NCI-H510A treated with DMSO at 0.1 percent for 48 hours (cell line): ENCODE results near the gene HOXC9.
A peak's percentile ranks its signal among the peaks of the same experiment; 100 is the strongest.

Source experiments
- DNase-seq: peaks from one replicate; lab custom pipeline; 2025; lab: John Stamatoyannopoulos, UW

HOXC9 gene

GRCh38 chr12:53988541-53989226, 11.3 kb upstream of the HOXC9 start:
- DNase-seq: no peak

DNA sequence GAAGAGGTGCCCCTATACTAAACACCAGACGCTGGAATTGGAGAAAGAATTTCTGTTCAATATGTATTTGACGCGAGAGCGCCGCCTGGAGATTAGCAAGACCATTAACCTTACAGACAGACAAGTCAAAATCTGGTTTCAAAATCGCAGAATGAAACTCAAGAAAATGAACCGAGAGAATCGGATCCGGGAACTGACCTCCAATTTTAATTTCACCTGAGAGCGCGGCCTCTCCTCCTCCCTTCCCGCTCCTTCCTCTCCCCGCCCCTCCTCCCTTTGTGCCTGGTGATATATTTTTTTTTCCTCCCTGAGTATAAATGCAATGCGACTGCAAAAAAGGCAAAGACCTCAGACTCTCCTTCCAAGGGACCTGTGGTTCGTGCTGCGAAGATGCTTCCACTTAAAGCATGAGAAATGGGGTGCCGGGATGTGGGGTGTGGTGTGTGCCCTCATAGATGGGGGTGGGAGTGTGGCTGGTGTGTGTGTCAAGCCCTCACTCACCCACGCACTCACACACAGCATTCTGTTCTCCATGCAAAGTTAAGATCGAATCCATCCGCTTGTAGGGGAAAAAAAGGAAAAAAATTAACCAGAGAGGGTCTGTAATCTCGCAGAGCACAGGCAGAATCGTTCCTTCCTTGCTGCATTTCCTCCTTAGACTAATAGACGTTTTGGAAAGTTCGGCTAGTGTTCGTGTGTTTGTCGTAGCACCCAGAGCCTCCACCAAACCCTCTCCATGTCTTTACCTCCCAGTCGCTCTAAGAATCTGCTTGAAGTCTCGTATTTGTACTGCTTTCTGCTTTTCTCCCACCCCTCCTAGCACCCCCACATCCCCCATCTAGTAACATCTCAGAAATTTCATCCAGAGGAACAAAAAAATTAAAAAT, 10.5 kb upstream of the HOXC9 start:
- DNase-seq: peak; percentile 34

DNA sequence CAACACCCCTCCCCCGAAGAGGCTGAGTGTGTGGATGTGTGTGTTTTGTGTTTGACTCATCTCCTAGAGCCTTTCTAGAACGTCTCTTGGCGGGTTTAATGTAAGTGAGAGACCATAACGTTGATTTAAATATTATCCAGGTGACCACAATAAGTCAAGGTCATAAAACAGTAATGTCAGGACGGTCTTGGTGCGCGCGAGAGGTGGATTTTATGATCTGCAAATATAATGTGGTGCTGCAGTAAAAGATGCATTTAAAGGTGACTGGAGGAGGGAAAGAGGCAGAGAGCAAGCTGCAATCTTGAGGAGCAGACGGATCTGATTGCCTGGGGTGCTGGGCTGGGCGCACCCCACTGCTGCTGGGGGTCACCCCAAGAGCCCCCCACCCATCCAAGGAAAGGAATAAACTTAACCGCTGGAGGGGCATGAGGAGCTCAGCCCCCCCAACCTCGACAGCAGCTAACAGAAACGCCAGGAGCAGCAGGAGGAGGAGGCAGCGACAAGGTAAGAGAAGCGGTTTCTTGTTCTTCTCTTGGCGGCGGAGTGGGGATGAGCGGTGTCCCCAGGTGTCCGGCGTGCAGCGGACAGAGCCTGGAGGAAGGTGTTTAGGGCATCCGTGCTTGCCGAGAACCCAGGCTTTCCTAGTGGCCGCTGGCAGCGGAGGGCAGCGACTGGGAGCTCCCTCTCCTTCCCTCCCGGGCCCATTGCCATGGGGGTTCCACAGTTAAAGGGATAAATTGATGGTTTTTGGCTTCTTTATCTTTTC, 9.5 kb upstream of the HOXC9 start:
- no peak for DNase-seq

DNA sequence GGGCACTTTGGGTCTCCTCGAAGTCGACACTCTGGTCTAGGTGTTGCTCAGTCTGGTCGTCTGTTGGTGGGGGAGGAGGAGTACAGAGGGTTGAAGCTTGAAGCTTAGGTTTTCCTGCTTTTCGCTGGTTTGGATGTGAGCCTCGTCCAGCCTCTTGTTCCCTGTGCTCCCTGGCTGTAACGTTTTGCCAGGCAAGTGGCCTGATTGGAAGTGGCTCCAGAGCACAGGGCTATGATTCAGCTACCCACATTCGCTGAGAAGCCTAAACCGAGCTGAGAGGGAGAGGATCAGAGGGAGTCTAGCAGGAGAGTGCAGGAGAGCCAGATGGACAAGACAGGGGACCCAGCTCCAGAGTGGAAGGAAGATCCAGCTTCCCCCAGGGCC, 8.9 kb upstream of the HOXC9 start:
- no peak for DNase-seq

DNA sequence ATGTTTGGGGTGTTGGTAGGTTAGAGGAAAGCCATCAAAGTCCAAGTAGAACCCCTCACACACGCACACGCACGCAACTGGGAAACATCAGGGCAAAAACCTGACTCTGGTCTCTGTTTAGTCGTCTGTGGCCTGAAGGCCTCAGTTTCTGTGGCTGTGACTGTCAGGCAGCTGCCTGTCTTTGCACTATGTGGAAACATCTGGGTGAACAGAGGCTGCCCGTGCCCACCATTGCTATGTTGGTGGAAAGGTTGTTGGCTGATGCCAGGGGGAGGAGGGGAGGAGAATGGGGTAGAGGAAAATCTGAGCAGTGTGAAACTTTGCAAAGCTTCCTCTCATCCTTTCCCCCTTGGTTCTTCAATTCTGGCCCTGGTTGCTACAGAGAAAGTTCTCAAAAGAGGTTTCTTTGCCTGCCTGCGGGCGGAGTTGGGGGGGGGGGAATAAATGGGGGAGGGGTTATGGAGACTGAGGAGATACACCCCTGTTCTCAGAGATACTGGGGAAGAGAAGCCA, 7.5 kb upstream of the HOXC9 start:
- DNase-seq: no peak

GRCh38 chr12:53993162-53994008, 6.6 kb upstream of the HOXC9 start:
- DNase-seq: no peak

- DNase-seq: no peak
Observed at GRCh38 chr12:53994009-53994263, 6.0 kb upstream of the HOXC9 start.

DNA sequence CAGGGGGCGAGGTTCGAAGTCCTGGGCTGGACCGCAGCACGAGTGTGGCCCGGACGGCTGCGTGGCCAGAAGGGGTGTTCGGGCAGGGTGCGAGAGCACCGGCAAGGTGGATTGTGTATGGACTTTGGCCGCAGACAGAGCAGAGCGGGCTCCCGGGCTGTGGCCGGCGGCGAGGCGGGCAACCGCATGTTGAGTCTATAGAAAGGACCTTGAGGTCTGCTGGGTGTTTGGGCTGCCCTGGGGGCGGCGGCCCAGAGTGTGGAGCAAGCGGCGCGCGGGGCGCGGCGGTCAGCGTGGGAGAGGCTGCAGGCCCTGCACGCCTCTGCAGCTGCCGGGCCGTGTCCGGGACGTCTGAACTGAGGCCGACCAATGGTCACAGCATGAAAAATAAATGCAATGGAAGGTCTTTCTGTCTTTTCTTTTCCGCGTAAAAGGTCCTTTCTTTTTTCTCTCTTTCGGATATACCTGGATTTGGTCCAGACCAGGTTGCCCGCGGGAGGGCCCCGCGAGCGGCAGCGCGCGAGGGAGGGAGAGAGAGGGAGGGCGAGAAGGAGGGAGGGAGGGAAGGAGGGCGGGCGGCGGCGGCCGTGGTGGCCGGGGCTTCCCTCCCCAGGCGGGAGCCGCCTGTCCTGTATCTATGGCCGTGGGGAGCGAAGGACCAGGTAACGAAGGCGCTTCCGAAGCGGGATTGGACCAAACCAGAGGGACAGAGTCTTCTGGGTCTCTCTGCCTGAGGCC, 5.5 kb upstream of the HOXC9 start:
- DNase-seq: no peak

GRCh38 chr12:53995002-53995377, 5.0 kb upstream of the HOXC9 start:
- DNase-seq: no peak

DNA sequence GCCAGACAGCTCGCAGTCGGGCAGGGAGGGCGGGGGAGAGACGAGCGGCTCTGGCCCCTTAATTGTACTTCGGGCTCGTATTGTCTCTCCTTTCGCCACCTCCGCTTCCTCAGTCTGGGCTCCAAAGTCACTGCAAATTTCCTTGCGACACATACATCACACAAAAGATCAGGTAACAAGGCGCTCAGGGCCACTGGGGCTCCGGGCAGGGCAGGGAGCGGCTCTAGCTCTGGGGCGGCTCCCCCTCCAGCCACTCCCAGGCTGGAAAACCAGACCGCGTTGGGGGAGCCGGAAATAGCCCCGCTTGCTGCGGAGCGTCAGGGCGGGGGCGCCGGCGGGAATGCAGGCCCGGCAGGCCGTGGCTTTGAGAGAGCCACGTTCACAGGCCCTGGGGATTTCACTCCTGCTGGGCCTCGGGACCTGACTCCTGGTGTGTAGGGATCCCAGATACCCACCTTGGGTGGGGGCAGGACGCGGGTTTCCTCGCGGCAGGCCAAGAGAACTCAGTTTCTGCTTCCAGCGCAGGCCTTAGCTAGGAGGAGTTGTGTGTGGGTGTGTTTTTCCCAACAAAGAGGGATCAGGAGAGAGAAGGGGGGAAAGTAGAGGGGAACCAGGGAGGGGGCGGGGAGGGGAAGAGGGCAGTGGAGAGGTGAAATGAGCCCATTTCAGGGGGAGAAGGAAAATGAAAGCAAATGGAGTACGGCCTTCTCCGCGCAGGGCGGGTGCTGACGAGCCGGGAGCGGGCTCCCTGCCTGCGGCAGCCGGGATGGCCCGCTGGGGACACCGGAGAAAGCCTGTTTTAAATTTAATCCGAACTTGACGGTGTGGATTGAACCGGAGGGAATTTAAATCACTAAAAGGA, 4.4 kb upstream of the HOXC9 start:
- DNase-seq: no peak

GRCh38 chr12:53996240-53997203, 3.4 kb upstream of the HOXC9 start:
- DNase-seq: no peak

DNA sequence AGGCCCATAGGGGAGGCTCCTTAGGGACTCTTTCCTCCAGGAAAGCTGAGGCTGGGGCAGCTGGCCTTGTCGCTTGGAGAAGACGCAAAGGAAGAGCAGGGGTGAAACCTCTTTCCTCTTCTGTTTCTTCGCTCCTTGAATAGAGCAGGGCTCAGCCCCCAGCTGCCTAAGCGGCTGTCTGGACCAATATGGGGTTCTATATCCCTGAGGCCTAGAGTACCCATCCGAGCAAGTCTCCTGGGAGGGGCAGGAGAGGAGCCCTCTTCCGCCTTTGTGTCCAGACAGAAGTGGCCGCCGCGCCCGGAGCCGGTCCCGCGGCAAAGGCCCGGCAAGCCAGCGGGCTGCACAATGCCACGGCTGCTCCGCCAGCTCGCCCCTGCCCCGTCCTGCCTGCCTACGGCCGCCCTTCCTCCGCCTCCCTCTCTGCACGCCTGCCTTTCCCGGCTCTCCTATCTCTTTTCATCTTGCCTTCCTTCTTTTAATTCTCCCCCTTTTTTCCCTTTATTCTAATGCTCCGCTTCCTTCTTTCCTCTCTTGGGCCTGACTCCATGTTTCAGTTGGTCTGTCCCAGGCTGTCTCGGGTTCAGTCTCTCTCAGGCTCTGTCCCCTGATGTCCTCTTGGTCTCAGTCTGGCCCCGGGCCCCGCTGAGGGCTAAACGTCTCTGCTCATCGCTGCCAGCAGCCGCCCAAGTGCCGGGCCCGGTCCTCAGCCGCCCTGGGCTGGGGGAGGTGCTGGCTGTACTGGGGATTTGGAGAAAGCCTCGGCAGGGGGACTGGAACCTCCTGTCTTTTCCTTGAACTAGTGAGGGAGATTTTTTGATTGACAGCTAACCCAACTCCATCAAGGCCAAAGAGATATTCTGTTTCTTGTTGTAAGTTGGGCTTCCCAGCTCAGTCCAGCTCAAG, 2.5 kb upstream of the HOXC9 start:
- no peak for DNase-seq

DNA sequence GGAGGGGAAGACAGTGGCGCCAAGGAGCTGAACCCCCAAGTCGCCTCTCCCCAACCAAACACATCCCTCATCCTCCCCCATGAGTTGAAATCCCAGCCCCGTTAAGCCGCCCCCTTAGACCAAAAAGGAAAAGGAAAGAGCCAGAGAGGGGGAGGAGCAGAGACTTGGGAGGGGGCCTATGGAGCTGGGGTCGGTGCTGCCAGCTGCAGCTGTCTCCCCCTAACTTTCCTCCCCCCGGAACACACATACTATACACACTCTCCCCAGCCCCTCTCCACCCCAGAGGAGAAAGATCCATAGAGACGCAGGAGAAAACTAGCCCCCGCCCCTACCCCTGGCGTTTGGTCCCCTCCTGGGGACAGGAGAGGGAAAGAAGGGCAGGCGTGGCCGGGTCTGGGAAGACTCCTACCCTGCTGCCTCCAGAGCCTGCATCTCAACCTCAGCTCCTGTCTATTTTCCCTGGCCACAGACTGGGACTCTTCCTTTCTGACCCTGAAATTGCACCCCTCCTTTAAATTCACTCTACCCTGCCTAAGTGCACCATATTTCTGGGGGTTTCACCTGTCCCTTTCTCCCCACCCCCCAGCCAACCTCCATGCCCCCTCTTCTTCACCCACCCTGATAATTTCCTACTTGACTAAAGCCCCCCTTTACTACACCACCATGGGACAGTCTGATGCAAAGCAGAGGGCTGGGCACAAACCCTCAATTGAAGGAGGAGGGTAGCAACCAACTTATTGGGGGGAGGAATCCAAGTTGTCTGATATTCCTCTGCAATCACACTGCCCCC, 1.7 kb upstream of the HOXC9 start:
- DNase-seq: no peak

DNA sequence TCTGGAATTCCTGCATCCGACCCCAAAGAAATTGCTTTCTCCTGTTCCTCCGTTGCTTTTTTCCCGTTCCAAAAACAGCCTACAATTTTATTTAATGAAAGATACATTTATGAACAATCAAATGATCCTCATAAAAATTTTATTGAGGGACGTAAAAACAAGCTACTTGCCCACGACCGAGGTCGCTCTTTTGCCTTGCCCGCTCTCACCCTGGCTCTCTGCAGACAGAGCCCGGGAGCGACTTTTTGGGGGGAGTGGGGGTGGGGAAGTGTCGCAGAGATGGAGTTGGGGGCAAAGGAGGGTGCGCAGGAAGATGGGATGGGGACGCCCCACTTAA, 1.1 kb upstream of the HOXC9 start:
- DNase-seq: no peak

GRCh38 chr12:53999559-54000115, 324 bp upstream of the HOXC9 start:
- DNase-seq: peak; percentile 68

DNA sequence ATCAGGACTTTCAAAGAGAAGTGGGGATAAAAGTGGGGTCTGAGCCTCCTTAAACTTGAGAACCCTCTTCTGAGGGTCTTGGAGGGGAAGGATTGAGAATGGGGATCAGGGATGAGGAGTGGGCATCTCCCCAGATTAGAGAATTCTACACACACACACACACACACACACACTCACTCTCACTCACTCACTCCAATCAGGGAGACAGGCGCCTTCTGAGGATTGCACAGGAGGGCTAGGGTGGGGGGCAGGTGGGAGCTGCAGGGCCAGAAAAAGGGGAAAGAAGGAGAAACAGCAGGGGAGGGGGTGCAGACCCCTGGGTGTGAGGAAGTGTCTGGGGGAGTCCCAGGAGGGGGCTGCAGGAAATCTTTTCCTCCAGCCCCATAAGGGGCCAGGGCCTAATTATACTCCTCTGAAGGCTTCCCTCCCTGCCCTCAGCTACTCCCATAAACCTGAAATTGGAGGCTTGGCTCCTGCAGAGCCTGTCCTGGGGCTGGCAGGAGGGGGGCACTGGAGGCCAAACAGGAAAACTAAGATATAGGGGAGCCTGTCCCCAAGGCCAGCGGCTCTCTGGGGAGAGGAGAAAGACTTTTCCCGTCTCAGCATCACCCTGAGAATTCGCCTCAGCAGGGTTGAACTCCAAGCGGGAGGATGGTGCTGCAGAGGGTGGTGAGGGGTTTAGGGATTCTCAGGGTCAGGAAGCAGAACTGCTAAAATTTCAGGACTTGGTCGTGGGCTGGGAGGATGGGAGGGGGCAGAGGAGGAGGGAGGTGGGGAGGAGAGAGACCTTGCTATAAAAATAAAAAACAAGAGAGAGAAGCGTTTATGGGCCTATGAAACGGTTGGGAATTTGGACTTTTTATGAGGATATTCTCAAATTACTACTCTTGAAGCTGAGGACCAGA, 1.6 kb downstream of the HOXC9 start:
- DNase-seq: no peak
